ENCODE data around the gene GLI1.

- TF ChIP-seq CTCF (IDR thresholded peaks at IDR 0.05 in 8 of 11, conservative IDR thresholded peaks at IDR 0.05 in 3 of 11), result no peak
- TF ChIP-seq POLR2A (IDR thresholded peaks at IDR 0.05), result no peak
These were observed at the start of gene GLI1 for GRCh38 chr12:57459750-57460467.
